ENCODE results near the gene RAX.

GRCh38 chr18:59308248-59308937 lies 35.1 kb upstream of the RAX start:
- TF ChIP-seq EZH2phosphoT487 (IDR thresholded peaks at IDR 0.05; ENCODE audit: borderline replicate concordance, low read length) (0 out of 2 replicates have a peak, but pooled peaks have one; percentile 35), CTCF (IDR thresholded peaks at IDR 0.05; ENCODE audit: low read depth, low read length, poor library complexity, severe bottlenecking) (peak; percentile 91)

Data from DOHH2 (cell line).